HL-60 (cell line): Measurements from ENCODE around the gene YBEY.

ENCODE experiments used
- DNase-seq, 2 experiments: peaks; one replicate each; pipeline ENCODE4 v3.0.0-alpha.2; 2010 to 2020; ENCODE audit warnings: low read depth in 1 of 2, low spot score in 1 of 2
- H3K27ac ChIP-seq: fragments of 250-450 bp; sonication (Bioruptor Pico); replicated peaks from 2 replicates; pipeline ENCODE4 v1.5.1; 2020; ENCODE audit warnings: mild to moderate bottlenecking, moderate library complexity
- H3K27me3 ChIP-seq: fragments of 250-450 bp; sonication (Bioruptor Pico); 2 replicates; pipeline ENCODE4 v1.5.1; 2021; ENCODE audit warnings: mild to moderate bottlenecking, moderate library complexity; ENCODE audit not compliant: insufficient read depth, poor library complexity, severe bottlenecking
- H3K4me3 ChIP-seq: replicated peaks from 2 replicates; pipeline ENCODE4 v1.5.1; 2011; ENCODE audit warnings: mild to moderate bottlenecking, control low read depth, low read length; ENCODE audit not compliant: insufficient read depth
- GABPA ChIP-seq: IDR thresholded peaks from 2 replicates; pipeline ENCODE4 v1.6.1; 2012; ENCODE audit warnings: low read depth
- POLR2AphosphoS5 ChIP-seq: IDR thresholded peaks from 2 replicates; pipeline ENCODE4 v1.6.1; 2012; ENCODE audit warnings: low read depth
- SPI1 ChIP-seq: IDR thresholded peaks from 2 replicates; pipeline ENCODE4 v1.6.1; 2012; ENCODE audit warnings: low read depth, mild to moderate bottlenecking, borderline replicate concordance
- TF ChIP-seq, protein P1 (sequence below): IDR thresholded peaks from one replicate; pipeline ENCODE4 v1.5.1; 2011; ENCODE audit warnings: low read length, control low read depth, inconsistent platforms; ENCODE audit not compliant: insufficient read depth
- TF ChIP-seq, protein P2 (sequence below): IDR thresholded peaks from 2 replicates; pipeline ENCODE4 v1.6.1; 2012; ENCODE audit warnings: low read depth; ENCODE audit not compliant: insufficient replicate concordance

The YBEY gene

DNA sequence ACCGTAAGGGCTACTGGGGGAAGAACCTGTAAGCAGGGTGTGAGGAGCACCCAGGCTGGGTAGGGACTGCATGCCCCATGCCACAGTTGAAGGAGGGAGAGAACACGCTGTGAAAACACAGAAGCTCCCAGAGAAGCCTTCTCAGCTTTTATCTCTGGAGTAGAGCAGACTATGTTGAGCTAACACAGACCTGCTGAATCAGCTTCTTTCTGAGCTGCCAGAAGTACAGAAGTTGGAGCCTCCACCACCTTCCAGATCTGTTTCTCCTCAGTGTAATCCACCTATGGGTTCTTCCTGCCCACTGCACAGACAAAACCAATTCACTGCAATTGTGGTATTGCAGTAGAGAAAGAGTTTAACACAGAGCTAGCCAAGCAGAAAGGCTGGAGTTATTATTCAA is 5.4 kb downstream of the YBEY start:
- no peaks in the 10 kb centered on the region for H3K27me3 ChIP-seq
- no peak overlapping the region for H3K27ac ChIP-seq
- no peak overlapping the region for H3K4me3 ChIP-seq
- DNase-seq, result no peak
- TF ChIP-seq, protein P1, sequence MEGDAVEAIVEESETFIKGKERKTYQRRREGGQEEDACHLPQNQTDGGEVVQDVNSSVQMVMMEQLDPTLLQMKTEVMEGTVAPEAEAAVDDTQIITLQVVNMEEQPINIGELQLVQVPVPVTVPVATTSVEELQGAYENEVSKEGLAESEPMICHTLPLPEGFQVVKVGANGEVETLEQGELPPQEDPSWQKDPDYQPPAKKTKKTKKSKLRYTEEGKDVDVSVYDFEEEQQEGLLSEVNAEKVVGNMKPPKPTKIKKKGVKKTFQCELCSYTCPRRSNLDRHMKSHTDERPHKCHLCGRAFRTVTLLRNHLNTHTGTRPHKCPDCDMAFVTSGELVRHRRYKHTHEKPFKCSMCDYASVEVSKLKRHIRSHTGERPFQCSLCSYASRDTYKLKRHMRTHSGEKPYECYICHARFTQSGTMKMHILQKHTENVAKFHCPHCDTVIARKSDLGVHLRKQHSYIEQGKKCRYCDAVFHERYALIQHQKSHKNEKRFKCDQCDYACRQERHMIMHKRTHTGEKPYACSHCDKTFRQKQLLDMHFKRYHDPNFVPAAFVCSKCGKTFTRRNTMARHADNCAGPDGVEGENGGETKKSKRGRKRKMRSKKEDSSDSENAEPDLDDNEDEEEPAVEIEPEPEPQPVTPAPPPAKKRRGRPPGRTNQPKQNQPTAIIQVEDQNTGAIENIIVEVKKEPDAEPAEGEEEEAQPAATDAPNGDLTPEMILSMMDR, result no peak
- no peak for TF ChIP-seq GABPA
- TF ChIP-seq SPI1, result no peak
- no peak for TF ChIP-seq POLR2AphosphoS5

DNA sequence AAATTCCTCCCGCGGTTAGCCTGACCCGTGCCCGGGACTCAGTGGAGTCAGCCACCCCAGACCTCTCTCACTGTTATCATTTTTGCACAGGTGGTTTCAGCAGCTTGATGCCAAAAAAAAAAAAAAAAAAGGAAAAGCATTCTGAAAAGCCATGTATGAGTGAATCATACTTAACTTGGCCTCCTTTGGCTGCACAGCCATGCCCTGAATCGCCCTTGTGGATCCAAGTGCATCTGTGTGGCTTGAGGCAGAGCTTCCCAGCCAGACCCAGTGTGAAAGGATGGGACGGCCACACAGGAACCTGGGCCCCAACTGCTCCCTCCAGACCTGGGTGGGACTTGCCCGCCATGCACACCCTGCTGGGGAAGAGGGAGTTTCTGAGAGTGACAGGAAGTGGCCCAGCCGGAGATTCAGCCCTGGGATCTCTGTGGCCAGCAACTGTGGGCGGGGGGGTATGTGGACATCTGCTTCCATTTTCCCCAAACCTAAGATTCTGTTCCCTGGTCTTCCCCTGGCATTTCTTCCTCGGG is 8.6 kb downstream of the YBEY start:
- H3K4me3 ChIP-seq, result no peak overlapping the region
- TF ChIP-seq GABPA, result no peak
- TF ChIP-seq, protein P2, sequence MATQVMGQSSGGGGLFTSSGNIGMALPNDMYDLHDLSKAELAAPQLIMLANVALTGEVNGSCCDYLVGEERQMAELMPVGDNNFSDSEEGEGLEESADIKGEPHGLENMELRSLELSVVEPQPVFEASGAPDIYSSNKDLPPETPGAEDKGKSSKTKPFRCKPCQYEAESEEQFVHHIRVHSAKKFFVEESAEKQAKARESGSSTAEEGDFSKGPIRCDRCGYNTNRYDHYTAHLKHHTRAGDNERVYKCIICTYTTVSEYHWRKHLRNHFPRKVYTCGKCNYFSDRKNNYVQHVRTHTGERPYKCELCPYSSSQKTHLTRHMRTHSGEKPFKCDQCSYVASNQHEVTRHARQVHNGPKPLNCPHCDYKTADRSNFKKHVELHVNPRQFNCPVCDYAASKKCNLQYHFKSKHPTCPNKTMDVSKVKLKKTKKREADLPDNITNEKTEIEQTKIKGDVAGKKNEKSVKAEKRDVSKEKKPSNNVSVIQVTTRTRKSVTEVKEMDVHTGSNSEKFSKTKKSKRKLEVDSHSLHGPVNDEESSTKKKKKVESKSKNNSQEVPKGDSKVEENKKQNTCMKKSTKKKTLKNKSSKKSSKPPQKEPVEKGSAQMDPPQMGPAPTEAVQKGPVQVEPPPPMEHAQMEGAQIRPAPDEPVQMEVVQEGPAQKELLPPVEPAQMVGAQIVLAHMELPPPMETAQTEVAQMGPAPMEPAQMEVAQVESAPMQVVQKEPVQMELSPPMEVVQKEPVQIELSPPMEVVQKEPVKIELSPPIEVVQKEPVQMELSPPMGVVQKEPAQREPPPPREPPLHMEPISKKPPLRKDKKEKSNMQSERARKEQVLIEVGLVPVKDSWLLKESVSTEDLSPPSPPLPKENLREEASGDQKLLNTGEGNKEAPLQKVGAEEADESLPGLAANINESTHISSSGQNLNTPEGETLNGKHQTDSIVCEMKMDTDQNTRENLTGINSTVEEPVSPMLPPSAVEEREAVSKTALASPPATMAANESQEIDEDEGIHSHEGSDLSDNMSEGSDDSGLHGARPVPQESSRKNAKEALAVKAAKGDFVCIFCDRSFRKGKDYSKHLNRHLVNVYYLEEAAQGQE, result no peak
- DNase-seq, result no peak
- H3K27ac ChIP-seq, result no peak overlapping the region
- peaks cover 2% of the 10 kb centered on the region for H3K27me3 ChIP-seq

DNA sequence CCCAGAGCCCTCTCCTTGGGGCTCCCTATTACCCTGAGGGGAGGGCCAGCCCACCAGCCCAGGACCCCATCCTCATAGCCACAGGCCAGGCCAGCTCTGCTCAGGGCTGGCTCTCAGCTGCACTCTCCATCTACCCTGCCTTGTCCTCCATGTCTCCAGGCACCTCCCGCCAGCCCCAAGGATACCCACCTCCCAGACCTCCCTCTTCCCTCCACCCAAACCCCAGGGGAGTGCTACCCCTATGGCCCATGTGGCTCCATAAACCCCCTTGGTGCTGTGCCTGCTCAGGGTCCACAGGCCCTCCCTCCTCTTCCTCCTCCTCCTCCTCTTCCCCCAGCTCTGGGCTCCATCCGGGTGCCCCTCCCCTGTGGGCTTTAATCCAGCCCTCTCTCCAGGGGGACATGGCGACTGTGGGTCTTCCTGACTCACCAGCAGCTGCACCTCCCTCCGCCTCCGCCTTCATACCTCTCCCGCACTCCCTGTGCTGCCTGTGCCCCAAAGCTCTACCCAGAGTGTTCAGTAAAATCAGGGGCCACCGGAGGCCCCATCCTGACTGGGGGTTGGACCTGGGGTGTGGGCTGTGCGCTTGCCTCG is 9.1 kb downstream of the YBEY start:
- no peak for DNase-seq
- Histone ChIP-seq H3K27me3 (peaks cover 2% of the 10 kb centered on the region), H3K4me3 (no peak overlapping the region), H3K27ac (no peak overlapping the region)
- TF ChIP-seq GABPA, result no peak
- TF ChIP-seq, protein P2, result no peak
- TF ChIP-seq, protein P1, result no peak
- no peak for TF ChIP-seq SPI1
- TF ChIP-seq POLR2AphosphoS5, result no peak

DNA sequence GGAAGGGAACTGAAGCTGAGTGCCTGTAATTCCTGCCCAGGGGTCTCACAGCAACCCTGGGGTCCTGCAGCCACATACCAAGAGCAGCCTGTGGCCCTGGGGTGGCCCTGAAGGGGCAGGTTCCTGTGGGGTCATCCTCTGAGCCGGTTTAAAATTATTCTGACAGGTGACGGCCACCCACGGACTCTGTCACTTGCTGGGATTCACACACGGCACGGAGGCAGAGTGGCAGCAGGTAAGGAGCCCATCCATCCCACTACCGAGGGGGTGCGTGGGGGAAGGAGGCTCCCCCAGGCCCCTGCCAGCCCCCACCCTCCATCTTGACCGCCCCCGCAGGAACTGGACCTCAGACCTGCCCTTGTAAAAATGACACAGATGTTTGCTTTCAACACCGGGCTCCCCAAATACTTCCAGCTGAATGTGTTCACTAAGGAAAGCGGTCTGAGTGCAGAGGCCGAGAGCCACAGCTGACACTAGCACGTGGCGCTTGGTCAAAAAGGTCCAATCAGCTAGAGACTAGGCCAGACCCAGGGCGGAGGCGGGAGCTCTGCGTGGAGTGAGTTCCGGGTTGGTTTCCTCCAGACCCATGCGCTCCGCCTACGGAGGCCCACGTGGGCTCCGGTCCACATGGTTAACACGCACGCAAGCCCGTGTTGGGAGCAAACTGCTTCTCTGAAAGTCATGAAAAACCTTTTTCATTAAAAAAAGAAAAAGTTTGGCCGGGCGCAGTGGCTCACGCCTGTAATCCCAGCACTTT is 10.0 kb downstream of the YBEY start:
- DNase-seq, result peak in 1 of 2 experiments; percentile 77
- TF ChIP-seq, protein P1, result no peak
- TF ChIP-seq SPI1, result no peak
- TF ChIP-seq, protein P2, result no peak
- TF ChIP-seq GABPA, result no peak
- no peak; the same call in 1 of the 2 replicates for TF ChIP-seq POLR2AphosphoS5
- Histone ChIP-seq H3K27me3 (peaks cover 2% of the 10 kb centered on the region), H3K4me3 (no peak overlapping the region), H3K27ac (peak overlapping the region; percentile 39)
